Measurements from ENCODE around the gene SIK2. TPM values are rescaled to one million over a fixed set of nuclear protein-coding genes. Genes with fewer than 3 reads are reported as not detected.

Gene SIK2
- polyA plus RNA-seq, 1 donor from 2014 or later: 9.0 TPM

- H3K79me2 ChIP-seq (replicated peaks; ENCODE audit: insufficient read depth, low read length): no peaks in the 10 kb centered on the region
- no peaks in the 10 kb centered on the region for H4K20me1 ChIP-seq (ENCODE audit: insufficient read depth)
- no peaks in the 10 kb centered on the region for H3K9me3 ChIP-seq (ENCODE audit: low read length)
- no peak overlapping the region for H3K27ac ChIP-seq (ENCODE audit: low read length)
- H3K9ac ChIP-seq (ENCODE audit: low read length): no peak overlapping the region
- H3K9me2 ChIP-seq (ENCODE audit: insufficient read depth, low read length): no peaks in the 10 kb centered on the region
- H3K4me2 ChIP-seq (ENCODE audit: low read length): no peak overlapping the region
- H3K27me3 ChIP-seq (ENCODE audit: insufficient read depth, low read depth, low read length): no peaks in the 10 kb centered on the region
- no peak for TF ChIP-seq TAF1 (IDR thresholded peaks at IDR 0.05; ENCODE audit: low read depth)
- no peak for TF ChIP-seq RAD21 (conservative IDR thresholded peaks at IDR 0.05)
- no peak for TF ChIP-seq REST (IDR thresholded peaks at IDR 0.05; ENCODE audit: borderline replicate concordance)
- no peak for TF ChIP-seq EP300 (conservative IDR thresholded peaks at IDR 0.05; ENCODE audit: poor library complexity, severe bottlenecking)
- TF ChIP-seq POLR2AphosphoS5 (IDR thresholded peaks at IDR 0.05): no peak
- H2AFZ ChIP-seq (ENCODE audit: low read depth, low read length): no peak overlapping the region
- no peaks in the 10 kb centered on the region for H3F3A ChIP-seq (ENCODE audit: insufficient read depth, low read length, poor library complexity, severe bottlenecking)
- peaks cover 9% of the 10 kb centered on the region for H3K36me3 ChIP-seq (ENCODE audit: insufficient read depth, low read length)
- H3K4me3 ChIP-seq (ENCODE audit: low read length): no peak overlapping the region
These were observed 97.9 kb downstream of the SIK2 start for GRCh38 chr11:111700162-111700561.

- Histone ChIP-seq H3K4me2 (ENCODE audit: low read length) (no peak overlapping the region), H3K9me3 (ENCODE audit: low read length) (no peaks in the 10 kb centered on the region), H4K20me1 (ENCODE audit: insufficient read depth) (no peaks in the 10 kb centered on the region), H3K9me2 (ENCODE audit: insufficient read depth, low read length) (no peaks in the 10 kb centered on the region), H3K79me2 (replicated peaks; ENCODE audit: insufficient read depth, low read length) (no peaks in the 10 kb centered on the region), H3K4me3 (ENCODE audit: low read length) (no peak overlapping the region), H3K27ac (ENCODE audit: low read length) (no peak overlapping the region), H3F3A (ENCODE audit: insufficient read depth, low read length, poor library complexity, severe bottlenecking) (no peaks in the 10 kb centered on the region), H3K27me3 (ENCODE audit: insufficient read depth, low read depth, low read length) (no peaks in the 10 kb centered on the region), H3K9ac (ENCODE audit: low read length) (no peak overlapping the region), H2AFZ (ENCODE audit: low read depth, low read length) (no peak overlapping the region), H3K36me3 (ENCODE audit: insufficient read depth, low read length) (peaks cover 12% of the 10 kb centered on the region)
- TF ChIP-seq CTCF (IDR thresholded peaks at IDR 0.05; ENCODE audit: poor library complexity, severe bottlenecking) (no peak), REST (IDR thresholded peaks at IDR 0.05; ENCODE audit: borderline replicate concordance) (no peak), EP300 (conservative IDR thresholded peaks at IDR 0.05; ENCODE audit: poor library complexity, severe bottlenecking) (no peak), SMC3 (conservative IDR thresholded peaks at IDR 0.05; ENCODE audit: poor library complexity) (no peak), RAD21 (conservative IDR thresholded peaks at IDR 0.05) (no peak)
These were observed 100.4 kb downstream of the SIK2 start for GRCh38 chr11:111702623-111703022.

Data from neural cell (in vitro differentiated cells).